Esophagus squamous epithelium (tissue), 5 donors: ENCODE measurements around the gene PADI4. TPM values are rescaled to one million over a fixed set of nuclear protein-coding genes. Genes with fewer than 3 reads are reported as not detected.

Experiments
- DNase-seq: peaks from one replicate; lab custom pipeline; 2025; lab: John Stamatoyannopoulos, UW
- H3K27ac ChIP-seq, 4 donors: fragments of 200-600 bp; sonication (generic); one replicate each; pipeline ENCODE4 v1.5.1; 2016 to 2019; ENCODE audit warnings: mild to moderate bottlenecking in 1 of 4
- H3K27me3 ChIP-seq, 4 donors: fragments of 200-600 bp; sonication (generic); 1 replicate in 3 of 4; 2 replicates in 1 of 4; pipeline versions ENCODE4 v1.5.1 to v1.6.0; 2017 to 2021; ENCODE audit warnings: antibody characterized with exemption in 1 of 4
- H3K36me3 ChIP-seq, 3 donors: fragments of 200-600 bp; sonication (generic); one replicate each; pipeline ENCODE4 v1.5.1; 2016 to 2019
- H3K4me1 ChIP-seq, 3 donors: fragments of 200-600 bp; sonication (generic); one replicate each; pipeline ENCODE4 v1.5.1; 2017 to 2019
- H3K4me3 ChIP-seq, 4 donors: fragments of 200-600 bp; sonication (generic); 1 replicate in 3 of 4; 2 replicates in 1 of 4; pipeline ENCODE4 v1.5.1; 2016 to 2019; ENCODE audit warnings: mild to moderate bottlenecking in 2 of 4, moderate library complexity in 1 of 4
- H3K9me3 ChIP-seq, 3 donors: fragments of 200-600 bp; sonication (generic); one replicate each; pipeline ENCODE4 v1.5.1; 2016 to 2019
- CTCF ChIP-seq, 6 experiments: fragments of 450-650 bp in 4 of 6; fragments of 200-600 bp in 2 of 6; sonication (generic) in 2 of 6; IDR thresholded peaks; one replicate each; pipeline ENCODE4 v1.5.1; 2016 to 2019; ENCODE audit warnings: antibody characterized with exemption in 6 of 6, mild to moderate bottlenecking in 4 of 6, moderate library complexity in 4 of 6
- POLR2A ChIP-seq, 4 donors: fragments of 450-650 bp; IDR thresholded peaks; one replicate each; pipeline ENCODE4 v1.6.1; 2017; ENCODE audit warnings: antibody characterized with exemption in 4 of 4, mild to moderate bottlenecking in 4 of 4, moderate library complexity in 3 of 4
- WGBS, 2 donors: methylation state at CpG; one replicate each; pipeline ENCODE4 v1.1.5; 2018; 5-methylcytosine and 5-hydroxymethylcytosine counted together
- intact Hi-C: fragments of 100-400 bp; cut with DNase I; formaldehyde crosslinking; loops from one replicate; pipeline ENCODE4 v1.15.0; 2022
- total RNA-seq, 4 donors: library from RNA; depleted of rRNA; stranded (reverse); fragments of >200 nt; gene quantifications; one replicate each; pipeline ENCODE4 v1.1.0, GENCODE V29; 2016
- donor health status: DM: yes; HTN: yes; CAD: no.

Gene PADI4
- total RNA-seq, 4 donors from 2014 or later, result not detected

GRCh38 chr1:17260738-17261137, 47.3 kb upstream of the PADI4 start:
- WGBS, 2 donors, result 80 to 90% methylated on average over 1 to 5 of the region's 5 CpGs
- Histone ChIP-seq H3K4me3 (no peak overlapping the region), H3K36me3 (no peaks in the 10 kb centered on the region), H3K9me3 (no peaks in the 10 kb centered on the region), H3K27me3 (peaks cover 0 to 39% (median 0%) of the 10 kb centered on the region in 4 donors), H3K27ac (no peak overlapping the region), H3K4me1 (peaks cover 12 to 26% (median 17%) of the 10 kb centered on the region in 3 donors)
- intact Hi-C loops, result no loop called here
- DNase-seq, result no peak
- TF ChIP-seq CTCF (IDR thresholded peaks at IDR 0.05), result no peak
- no peak for TF ChIP-seq POLR2A (IDR thresholded peaks at IDR 0.05)

GRCh38 chr1:17263936-17264335, 44.1 kb upstream of the PADI4 start:
- no peak for TF ChIP-seq CTCF (IDR thresholded peaks at IDR 0.05)
- no peak for TF ChIP-seq POLR2A (IDR thresholded peaks at IDR 0.05)
- peaks cover 0 to 22% (median 0%) of the 10 kb centered on the region in 4 donors for H3K27me3 ChIP-seq
- no peaks in the 10 kb centered on the region for H3K36me3 ChIP-seq
- no peak for DNase-seq
- peaks cover 3 to 6% (median 6%) of the 10 kb centered on the region in 3 donors for H3K4me1 ChIP-seq
- no peak overlapping the region for H3K27ac ChIP-seq
- H3K4me3 ChIP-seq, result no peak overlapping the region
- no peaks in the 10 kb centered on the region for H3K9me3 ChIP-seq
- intact Hi-C loops, result no loop called here

- Histone ChIP-seq H3K9me3 (no peaks in the 10 kb centered on the region), H3K36me3 (no peaks in the 10 kb centered on the region), H3K4me1 (peaks cover 0 to under 1% (median under 1%) of the 10 kb centered on the region in 3 donors), H3K27ac (no peak overlapping the region), H3K4me3 (no peak overlapping the region), H3K27me3 (peaks cover 0 to 18% (median 0%) of the 10 kb centered on the region in 4 donors)
- 97 to 99% methylated on average over 5 of the region's 5 CpGs for WGBS, 2 donors
- no peak for TF ChIP-seq POLR2A (IDR thresholded peaks at IDR 0.05)
- TF ChIP-seq CTCF (IDR thresholded peaks at IDR 0.05), result no peak
- intact Hi-C loops, result no loop called here
- DNase-seq, result no peak
These were observed 43.5 kb upstream of the PADI4 start for GRCh38 chr1:17264470-17264869.

GRCh38 chr1:17265162-17265561, 42.8 kb upstream of the PADI4 start:
- no peaks in the 10 kb centered on the region for H3K9me3 ChIP-seq
- no peak overlapping the region for H3K4me3 ChIP-seq
- H3K27ac ChIP-seq, result no peak overlapping the region
- H3K4me1 ChIP-seq, result no peaks in the 10 kb centered on the region
- H3K36me3 ChIP-seq, result no peaks in the 10 kb centered on the region
- TF ChIP-seq CTCF (IDR thresholded peaks at IDR 0.05) (no peak), POLR2A (IDR thresholded peaks at IDR 0.05) (no peak)
- peaks cover 0 to 11% (median 0%) of the 10 kb centered on the region in 4 donors for H3K27me3 ChIP-seq
- WGBS, 2 donors, result 13 to 43% methylated on average over 2 of the region's 2 CpGs
- no peak for DNase-seq
- intact Hi-C loops, result no loop called here

- Histone ChIP-seq H3K9me3 (no peaks in the 10 kb centered on the region), H3K27ac (no peak overlapping the region), H3K4me3 (no peak overlapping the region), H3K27me3 (peaks cover 0 to 7% (median 0%) of the 10 kb centered on the region in 4 donors), H3K36me3 (no peaks in the 10 kb centered on the region), H3K4me1 (no peaks in the 10 kb centered on the region)
- DNase-seq, result no peak
- 83 to 87% methylated on average over 4 of the region's 4 CpGs for WGBS, 2 donors
- TF ChIP-seq POLR2A (IDR thresholded peaks at IDR 0.05), result no peak
- TF ChIP-seq CTCF (IDR thresholded peaks at IDR 0.05), result no peak
- intact Hi-C loops, result no loop called here
These were observed 42.0 kb upstream of the PADI4 start for GRCh38 chr1:17265950-17266349.
